ENCODE data around the gene RBM39.
"Not testable (repeated sequence)": the region's sequence is repeated elsewhere in the genome, so short reads cannot be mapped to it uniquely, and the experiment has no call there.

Gene RBM39

DNA sequence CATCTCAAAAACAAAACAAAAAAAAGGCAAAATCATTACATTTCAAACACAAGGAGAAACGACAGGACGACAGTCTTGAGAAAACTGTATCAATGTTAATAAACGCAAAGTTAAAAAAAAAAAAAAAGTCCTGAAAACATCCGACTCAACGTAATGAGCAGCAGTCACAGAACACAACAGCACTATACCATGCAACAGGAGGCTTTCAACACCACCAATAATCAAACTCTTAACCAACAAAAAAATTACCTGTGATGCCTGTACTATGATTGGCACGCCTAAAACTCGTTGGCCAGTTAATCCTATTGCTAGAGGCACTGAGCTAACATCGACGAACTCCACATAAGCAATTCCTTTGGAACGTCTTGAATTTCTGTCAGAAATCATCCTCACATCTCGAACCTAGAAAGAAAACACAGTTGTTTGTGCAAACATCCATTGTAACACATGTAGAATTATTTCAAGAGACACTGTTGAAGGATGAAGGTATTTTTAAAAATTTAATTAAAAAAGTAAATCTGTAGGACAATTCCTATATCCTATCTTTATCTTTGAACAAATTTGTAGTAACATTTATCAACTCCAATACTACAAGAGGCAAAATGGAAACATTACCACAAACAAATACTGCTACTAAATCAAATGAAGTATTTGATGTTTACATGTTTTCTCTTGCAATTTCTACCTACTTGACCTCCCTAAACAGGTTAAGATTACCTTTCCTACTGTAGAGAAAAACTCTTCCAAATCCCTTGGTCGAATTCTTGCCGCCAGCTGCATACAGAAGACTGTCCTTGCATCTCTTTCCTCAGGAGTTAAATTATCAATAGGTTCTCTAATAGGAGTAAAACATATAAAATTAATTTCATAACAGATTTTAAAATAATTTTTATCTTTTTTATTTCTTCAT lies 17.5 kb downstream of the RBM39 start:
- no peak for DNase-seq

DNA sequence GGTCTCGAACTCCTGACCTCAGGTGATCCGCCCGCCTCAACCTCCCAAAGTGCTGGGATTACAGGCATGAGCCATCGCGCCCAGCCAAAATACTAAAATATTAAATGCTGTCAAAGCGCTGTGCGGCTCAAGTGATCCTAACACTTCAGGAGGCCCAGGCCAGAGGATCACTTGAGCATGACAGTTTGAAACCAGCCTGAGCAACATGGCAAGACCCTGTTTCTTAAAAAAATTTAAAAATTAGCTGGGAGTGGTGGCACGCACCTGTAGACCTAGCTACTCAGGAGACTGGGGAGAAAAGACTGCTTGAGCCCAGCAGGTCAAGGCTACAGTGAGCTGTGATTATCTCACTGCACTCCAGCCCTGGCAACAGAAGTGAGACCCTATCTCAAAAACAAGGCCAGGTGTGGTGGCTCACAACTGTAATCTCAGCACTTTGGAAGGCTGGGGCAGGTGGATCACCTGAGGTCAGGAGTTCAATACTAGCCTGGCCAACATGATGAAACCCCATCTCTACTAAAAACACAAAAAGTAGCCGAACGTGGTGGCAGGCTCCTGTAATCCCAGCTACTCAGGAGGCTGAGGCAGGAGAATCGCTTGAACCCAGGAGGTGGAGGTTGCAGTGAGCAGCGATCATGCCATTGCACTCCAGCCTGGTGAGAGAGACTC lies 18.3 kb downstream of the RBM39 start:
- DNase-seq: not testable (repeated sequence)

DNA sequence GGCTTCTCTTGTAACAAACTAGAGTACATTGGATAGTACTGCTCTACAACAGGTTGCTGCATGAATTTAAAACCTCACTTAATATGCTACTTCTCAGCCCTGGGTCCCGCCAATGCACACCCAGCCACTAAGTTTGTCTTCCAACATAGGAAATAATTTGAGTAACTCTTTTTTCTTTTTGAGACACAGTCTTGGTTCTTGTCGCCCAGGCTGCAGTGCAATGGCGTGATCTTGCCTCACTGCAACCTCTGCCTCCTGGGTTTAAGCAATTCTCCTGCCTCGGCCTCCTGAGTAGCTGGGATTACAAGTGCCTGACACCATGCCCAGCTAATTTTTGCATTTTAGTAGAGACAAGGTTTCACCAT lies 18.8 kb downstream of the RBM39 start:
- DNase-seq: not testable (repeated sequence)

DNA sequence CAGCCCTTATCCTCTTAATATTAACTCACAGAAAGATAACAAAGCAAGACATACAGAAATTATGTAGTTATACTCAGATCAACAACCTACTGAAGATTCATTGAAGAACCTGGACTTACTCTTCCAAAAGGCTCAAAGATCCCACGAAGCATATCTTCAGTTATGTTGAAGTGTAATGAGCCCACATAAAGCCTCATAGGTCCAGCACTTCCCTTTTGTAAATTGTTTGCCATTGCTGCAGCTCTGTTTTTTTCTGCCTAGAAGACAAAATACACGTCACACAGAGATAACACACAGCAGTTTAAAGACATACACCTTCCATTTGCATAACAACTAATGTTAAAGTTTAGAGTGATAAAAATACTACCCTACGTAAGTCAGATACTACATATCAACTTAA lies 20.4 kb downstream of the RBM39 start:
- no peak for DNase-seq

DNA sequence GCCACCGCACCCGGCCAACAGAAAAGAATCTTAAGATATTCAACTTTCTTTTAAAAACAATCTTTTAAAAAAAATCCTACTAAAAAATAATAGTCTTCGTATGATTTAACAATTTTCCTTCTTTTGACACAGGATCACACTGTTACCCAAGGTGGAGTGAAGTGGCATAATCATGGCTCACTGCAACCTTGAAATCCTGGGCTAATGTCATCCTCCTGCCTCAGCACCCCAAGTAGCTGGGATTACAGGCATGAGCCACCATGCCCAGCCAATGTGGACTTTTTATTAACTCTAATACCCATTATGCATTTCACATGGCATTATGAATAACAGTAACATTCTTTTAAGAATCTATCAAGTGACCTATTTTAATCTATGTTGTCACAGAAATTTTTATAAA lies 20.8 kb downstream of the RBM39 start:
- no peak for DNase-seq

DNA sequence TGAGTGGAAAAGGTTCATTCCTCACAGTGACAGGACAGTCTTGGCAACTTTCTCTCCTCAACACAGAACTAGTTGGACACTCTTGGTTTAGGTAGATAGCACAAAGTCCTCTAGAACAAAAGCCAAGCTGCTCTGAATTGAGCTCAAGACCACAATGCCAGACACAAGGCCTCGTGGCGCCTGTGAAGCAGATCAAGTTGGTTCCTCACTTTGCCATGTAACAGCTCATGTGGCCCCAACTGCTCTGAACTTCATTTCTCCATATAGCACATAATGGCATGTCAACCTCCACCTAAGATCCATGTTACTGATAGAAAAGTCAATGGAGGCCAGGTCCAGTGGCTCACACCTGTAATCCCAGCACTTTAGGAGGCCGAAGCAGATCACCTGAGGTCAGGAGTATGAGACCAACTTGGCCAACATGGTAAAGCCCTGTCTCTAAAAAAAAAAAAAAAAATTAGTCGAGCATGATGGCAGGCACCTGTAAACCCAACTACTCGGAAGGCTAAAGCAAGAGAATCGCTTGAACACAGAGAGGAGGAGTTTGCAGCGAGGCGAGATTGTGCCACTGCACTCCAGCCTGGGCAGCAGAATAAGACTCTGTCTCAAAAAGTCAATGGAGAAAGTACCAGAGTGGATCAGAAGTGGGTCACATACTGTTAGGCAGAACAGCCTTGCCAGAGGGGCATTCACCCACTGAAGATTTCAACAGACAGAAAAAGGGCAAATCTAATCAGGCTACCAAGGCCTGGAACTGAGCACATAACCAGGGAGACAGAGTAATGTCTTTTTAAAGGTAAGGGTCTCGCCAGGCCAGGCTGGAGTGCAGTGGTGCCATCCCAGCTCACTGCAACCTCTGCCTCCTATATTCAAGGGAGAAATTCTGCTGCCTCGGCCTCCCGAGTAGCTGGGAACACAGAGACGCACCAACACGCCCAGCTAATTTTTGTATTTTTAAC lies 21.6 kb downstream of the RBM39 start:
- DNase-seq: no peak

DNA sequence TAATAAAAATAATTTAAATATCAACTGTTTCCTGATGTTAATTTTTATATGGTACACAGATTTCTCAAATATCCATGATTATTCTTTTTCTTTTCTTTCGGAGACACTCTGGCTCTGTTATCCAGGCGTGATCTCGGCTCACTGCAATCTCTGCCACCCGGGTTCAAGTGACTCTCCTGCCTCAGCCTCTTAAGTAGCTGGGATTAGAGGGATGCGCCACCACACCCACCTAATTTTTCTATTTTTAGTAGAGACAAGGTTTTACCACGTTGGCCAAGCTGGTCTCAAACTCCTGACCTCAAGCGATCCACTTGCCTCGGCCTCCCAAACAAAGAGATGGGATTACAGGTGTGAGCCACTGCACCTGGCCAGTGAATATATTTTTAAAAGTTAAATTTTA lies 22.3 kb downstream of the RBM39 start:
- DNase-seq: no peak

DNA sequence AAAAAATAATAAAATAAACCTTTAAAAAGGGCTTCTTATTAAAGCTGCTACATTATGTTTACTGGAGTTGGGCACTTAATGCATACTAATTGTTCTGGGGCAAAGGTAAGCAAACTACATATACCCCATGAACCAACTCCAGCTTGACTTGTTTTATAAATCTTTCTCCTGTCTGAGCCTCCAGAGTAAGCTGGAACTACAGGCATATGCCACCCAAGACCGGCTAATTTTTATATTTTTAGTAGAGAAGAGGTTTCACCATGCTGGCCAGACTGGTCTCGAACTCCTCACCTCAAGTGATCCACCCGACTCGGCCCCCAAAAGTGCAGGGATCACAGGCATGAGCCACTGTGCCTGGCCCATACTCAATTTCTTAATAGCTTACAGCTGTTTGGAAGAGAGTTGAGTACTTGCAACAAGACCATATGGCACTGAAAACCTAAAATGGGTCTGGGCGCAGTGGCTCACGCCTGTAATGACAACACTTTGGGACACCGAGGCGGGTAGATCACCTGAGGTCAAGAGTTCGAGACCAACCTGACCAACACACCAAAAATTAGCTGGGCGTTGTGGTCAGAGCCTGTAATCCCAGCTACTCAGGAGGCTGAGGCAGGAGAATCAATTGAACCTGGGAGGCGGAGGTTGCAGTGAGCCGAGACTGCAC lies 23.0 kb downstream of the RBM39 start:
- no peak for DNase-seq

DNA sequence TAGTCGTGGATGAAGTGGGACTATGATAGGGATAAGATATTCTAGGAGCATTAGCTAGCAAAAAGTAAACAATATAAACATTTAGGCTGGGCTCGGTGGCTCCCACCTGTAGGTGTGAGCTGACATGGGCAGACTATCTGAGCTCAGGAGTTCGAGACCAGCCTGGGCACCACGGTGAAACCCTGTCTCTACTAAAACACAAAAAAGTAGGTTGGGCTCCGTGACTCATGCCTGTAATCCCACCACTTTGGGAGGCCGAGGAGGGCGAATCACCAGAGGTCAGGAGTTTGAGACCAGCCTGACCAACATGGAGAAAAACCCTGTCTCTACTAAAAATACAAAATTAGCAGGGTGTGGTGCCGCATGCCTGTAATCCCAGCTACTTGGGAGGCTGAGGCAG lies 23.7 kb downstream of the RBM39 start:
- DNase-seq: not testable (repeated sequence)

DNA sequence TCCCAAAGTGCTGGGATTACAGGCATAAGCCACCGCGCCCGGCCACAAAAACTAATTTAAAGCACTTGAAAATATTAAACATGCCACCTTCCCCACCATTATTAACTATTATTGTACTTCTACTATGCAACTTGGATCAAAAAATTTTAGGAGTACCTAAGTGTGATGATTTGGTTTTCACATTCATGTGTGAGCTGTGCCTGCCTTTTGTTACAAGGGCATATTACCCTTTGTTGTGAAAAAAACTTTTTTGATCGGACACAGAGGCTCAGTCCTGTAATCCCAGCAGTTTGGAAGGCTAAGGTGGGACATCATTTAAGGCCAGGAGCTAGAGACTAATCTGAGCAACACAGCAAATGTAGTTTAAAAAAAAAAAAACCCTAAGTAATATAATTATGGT lies 25.7 kb downstream of the RBM39 start:
- DNase-seq: no peak

DNA sequence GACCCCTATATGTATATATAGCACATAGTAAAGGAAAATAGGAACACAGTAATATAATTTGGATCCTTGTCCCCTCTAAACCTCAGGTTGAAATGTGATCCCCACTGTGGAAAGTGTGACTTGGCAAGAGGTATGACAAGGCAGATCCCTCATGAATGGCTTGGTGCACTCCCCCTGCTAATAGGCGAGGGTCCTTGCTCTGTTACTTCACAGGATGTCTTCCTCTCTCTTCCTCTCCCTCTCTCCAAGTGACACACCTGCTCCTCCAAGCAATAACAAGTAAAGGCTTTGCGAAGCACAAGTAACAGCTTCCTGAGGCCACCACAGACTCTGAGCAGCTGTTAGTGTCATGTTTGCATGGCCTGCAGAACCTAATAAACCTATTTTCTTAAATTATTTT lies 26.4 kb downstream of the RBM39 start:
- DNase-seq: no peak

DNA sequence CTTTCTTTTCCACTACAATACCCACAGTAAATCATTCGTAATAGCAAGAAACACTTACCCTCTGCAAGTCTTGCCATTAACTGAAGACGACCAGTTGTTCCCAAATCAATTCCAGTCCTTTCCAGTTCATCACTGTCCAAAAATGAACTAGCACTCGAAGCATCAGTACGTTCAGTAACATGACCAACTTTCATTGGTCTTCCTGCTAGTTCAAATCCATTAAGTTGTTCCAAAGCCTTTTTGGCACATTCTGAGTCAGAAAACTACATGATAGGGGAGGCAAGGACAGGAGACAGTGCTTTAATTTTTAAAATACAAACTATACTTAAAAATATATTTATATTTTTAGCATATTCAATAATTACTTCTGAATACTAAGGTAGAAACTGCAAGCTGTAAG lies 27.9 kb downstream of the RBM39 start:
- no peak for DNase-seq

DNA sequence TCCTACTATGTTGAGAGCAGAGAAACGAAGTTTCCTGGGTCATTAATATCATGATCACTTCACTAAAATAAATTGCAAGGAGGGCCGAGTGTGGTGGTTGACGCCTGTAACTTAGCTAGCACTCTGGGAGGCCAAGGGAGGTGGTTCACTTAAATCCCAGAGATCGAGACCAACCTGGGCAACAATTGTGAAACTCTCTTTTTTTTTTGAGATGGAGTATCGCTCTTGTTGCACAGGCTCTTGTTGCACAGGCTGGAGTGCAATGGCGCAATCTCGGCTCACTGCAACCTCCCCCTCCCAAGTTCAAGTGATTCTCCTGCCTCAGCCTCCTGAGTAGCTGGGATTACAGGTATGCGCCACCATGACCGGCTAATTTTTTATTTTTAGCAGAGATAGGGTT lies 28.9 kb downstream of the RBM39 start:
- not testable (repeated sequence) for DNase-seq

DNA sequence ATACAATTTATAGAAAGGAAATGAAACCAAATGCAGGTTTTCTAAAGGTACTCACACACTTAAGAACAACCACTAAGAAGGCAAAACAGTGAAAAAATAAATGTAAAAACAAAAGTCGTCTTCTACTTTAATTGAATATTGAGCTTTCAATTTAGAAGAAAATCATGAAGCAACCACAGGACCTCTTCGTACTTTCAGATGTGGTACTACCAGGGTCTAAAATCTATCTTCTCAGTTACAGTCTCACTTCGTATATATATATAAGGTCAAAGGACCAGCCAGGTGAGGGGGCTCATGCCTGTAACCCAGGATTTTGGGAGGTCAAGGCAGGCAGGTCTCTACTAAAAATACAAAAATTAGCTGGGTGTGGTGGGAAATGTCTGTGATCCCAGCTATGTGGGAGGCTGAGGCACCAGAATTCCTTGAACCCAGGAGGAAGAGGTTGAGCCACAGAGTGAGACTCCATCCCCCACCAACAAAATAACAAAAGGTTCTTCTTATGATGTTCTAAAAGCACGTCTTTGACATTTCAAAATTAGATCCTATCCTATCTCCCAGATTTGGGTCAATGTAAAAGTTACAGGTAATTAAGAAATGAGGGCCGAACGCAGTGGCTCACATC lies 30.4 kb downstream of the RBM39 start:
- DNase-seq: no peak

DNA sequence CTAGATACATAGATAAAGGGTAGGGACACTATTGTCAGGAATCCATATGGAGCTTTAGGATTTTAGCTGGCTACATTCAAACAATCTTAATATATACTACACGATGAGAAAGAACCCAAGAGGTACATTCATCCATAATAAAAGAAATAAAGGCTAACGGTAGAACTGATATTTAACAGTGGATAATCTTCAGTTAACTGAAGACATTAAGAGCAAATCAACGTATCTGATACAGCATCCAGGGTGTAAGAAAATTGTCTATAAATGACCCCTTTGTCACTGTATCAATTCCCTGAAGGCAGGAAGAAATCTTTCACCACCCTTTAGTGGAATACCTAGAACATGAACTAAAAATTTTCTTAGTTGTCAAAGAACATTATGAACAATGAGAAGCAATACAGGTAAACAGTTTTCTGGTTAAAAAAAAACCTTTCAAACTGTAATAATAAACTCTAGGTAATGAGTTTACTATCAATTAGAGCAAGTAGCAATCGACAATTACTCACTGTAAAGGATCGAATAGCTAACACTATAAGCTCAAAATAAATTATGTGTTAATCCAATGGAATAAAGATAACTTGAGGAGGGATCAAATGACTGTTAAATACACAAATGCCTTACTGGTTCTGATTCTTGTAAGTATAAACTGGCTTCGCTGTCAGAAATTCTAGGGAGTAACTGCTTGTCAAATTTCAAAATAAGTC lies 31.0 kb downstream of the RBM39 start:
- DNase-seq: no peak

DNA sequence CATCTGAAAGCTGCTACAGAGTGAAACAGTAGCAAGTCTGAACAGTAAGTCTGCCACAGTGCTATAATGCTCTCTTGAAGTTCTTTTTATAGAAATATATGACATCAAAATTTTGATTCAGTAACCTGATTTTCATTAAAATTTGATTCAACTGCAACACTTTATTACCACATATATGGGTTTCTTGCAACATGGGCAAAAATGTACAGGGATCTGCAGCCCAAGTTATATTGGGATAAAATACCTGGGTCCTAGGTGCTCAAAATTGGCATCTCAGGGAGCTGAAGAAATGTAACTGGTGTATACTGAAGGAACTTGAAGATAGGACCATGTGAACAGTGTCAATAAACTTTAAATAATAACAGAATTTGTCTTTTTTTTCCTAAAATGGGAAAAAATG lies 32.0 kb downstream of the RBM39 start:
- no peak for DNase-seq

DNA sequence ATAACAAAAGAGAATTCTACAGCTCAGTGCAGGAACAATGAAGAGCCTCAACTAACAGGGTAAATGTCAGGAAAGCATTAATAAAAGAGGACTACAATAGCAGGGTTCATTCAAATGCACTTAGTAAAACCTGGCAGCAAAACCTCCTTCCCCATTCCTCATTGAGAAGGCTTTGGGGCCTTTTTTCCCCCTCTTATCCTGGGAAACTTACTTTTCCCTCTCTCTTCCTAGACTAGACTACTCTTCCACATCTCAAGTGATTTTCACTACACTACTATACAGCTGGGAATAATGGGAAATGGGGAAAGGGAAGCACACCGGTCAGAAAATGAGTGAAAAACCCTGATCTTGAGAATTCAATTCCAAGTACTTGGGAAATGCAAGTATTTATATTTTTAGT lies 32.8 kb downstream of the RBM39 start:
- DNase-seq: no peak

DNA sequence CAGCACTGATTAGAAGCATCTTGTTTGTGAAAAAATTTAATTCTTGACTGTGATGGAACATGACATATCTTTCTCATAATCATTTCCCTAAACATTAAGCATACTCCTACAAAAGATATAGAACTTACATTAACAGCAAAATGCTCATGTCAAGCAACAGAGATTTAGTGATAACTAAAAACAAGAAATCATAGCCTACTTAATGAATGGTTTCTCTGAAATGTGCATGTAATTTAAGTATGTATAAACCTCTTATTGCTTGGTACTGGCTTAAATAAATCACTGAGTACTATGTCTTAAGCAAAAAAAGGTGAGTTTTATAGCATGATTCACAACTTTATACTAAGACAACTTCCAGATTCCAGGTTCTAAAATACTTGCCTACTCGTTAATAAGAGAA lies 33.6 kb downstream of the RBM39 start:
- DNase-seq: no peak

DNA sequence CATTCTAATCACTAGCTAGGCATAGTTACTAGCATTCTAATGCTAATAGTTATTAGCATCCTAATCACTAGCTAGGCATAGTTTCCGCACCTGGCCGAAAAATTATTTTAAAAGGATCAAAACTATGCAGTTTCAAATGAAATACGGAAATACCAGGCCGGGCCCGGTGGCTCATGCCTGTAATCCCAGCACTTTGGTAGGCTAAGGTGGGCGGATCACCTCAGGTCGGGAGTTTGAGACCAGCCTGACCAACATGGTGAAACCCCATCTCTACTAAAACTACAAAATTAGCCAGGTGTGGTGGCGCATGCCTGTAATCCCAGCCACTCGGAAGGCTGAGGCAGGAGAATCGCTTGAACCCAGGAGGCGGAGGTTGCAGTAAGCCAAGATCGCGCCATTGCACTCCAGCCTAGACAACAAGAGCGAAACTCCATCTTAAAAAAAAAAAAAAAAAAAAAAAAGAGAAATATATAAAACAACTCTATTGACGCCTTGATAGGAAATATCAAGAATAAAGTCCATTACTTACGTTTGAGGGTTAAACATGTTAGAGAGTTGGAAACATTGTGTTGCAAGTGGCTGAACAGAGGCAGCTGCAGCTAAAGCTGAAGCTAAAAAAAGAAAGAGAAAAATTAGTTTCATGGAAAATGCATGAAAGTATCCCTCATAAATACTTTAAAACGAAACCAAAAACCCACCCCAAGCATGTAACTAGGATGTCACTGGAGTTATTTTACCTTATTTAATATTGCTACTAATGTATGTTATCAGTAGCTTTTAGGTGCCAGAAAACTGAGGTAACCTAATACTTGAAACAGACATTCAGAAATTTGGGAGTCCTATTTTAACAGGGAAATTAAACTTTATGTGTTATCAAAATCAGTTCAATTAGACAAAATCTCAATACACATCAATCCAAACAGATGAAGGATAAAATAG lies 35.2 kb downstream of the RBM39 start:
- DNase-seq: not testable (repeated sequence)

DNA sequence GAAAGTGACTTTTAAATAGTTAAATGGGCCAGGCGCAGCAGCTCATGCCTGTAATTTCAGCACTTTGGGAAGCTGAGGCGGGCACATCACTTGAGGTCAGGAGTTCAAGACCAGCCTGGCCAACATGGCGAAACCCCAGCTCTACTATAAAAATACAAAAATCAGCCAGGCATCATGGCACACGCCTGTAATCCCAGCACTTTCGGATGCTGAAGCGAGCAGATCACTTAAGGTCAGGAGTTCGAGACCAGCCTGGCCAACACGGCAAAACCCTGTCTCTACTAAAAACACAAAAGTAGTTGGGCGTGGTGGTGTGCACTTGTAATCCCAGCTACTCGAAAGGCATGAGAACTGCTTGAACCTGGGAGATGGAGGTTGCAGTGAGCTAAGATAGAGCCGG lies 36.2 kb downstream of the RBM39 start:
- DNase-seq: not testable (repeated sequence)

Measured in femur (tissue), 1 donor.